ENCODE results near the gene MGMT.

GRCh38 chr10:129659508-129660268, 192.6 kb downstream of the MGMT start:
- TF ChIP-seq, protein P1, sequence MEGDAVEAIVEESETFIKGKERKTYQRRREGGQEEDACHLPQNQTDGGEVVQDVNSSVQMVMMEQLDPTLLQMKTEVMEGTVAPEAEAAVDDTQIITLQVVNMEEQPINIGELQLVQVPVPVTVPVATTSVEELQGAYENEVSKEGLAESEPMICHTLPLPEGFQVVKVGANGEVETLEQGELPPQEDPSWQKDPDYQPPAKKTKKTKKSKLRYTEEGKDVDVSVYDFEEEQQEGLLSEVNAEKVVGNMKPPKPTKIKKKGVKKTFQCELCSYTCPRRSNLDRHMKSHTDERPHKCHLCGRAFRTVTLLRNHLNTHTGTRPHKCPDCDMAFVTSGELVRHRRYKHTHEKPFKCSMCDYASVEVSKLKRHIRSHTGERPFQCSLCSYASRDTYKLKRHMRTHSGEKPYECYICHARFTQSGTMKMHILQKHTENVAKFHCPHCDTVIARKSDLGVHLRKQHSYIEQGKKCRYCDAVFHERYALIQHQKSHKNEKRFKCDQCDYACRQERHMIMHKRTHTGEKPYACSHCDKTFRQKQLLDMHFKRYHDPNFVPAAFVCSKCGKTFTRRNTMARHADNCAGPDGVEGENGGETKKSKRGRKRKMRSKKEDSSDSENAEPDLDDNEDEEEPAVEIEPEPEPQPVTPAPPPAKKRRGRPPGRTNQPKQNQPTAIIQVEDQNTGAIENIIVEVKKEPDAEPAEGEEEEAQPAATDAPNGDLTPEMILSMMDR (IDR thresholded peaks at IDR 0.05) = no peak
- TF ChIP-seq, protein P2, sequence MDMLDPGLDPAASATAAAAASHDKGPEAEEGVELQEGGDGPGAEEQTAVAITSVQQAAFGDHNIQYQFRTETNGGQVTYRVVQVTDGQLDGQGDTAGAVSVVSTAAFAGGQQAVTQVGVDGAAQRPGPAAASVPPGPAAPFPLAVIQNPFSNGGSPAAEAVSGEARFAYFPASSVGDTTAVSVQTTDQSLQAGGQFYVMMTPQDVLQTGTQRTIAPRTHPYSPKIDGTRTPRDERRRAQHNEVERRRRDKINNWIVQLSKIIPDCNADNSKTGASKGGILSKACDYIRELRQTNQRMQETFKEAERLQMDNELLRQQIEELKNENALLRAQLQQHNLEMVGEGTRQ (IDR thresholded peaks at IDR 0.05; ENCODE audit: borderline replicate concordance, low read depth, low read length) = no peak
- TF ChIP-seq MAX (IDR thresholded peaks at IDR 0.05; ENCODE audit: low read depth) = no peak
- TF ChIP-seq, protein P3, sequence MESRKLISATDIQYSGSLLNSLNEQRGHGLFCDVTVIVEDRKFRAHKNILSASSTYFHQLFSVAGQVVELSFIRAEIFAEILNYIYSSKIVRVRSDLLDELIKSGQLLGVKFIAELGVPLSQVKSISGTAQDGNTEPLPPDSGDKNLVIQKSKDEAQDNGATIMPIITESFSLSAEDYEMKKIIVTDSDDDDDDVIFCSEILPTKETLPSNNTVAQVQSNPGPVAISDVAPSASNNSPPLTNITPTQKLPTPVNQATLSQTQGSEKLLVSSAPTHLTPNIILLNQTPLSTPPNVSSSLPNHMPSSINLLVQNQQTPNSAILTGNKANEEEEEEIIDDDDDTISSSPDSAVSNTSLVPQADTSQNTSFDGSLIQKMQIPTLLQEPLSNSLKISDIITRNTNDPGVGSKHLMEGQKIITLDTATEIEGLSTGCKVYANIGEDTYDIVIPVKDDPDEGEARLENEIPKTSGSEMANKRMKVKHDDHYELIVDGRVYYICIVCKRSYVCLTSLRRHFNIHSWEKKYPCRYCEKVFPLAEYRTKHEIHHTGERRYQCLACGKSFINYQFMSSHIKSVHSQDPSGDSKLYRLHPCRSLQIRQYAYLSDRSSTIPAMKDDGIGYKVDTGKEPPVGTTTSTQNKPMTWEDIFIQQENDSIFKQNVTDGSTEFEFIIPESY (IDR thresholded peaks at IDR 0.05; ENCODE audit: borderline replicate concordance, low read depth) = no peak
- TF ChIP-seq TEAD4 (IDR thresholded peaks at IDR 0.05; ENCODE audit: borderline replicate concordance, insufficient read depth) = no peak
- TF ChIP-seq EP300 (IDR thresholded peaks at IDR 0.05; ENCODE audit: borderline replicate concordance in 1 of 2, low read depth in 1 of 2, low read length in 1 of 2) = no peak
- no peak for TF ChIP-seq GABPA (IDR thresholded peaks at IDR 0.05; ENCODE audit: low read depth)
- no peak for TF ChIP-seq POLR2AphosphoS5 (IDR thresholded peaks at IDR 0.05; ENCODE audit: low read depth, low read length)
- no peak for TF ChIP-seq CHD2 (IDR thresholded peaks at IDR 0.05; ENCODE audit: low read length, partially characterized antibody)
- no peak for TF ChIP-seq RXRA (IDR thresholded peaks at IDR 0.05; ENCODE audit: borderline replicate concordance, low read depth)
- TF ChIP-seq SMC3 (IDR thresholded peaks at IDR 0.05; ENCODE audit: low read depth, low read length) = no peak

Measured in SK-N-SH (cell line).